ENCODE data around the gene SLC16A13. TPM values are rescaled to one million over a fixed set of nuclear protein-coding genes. Genes with fewer than 3 reads are reported as not detected.

SLC16A13 gene
- total RNA-seq, 6 donors from 2014 or later, result 2.3 to 26.2 (median 10.7) TPM

- WGBS, 2 donors, result 86% methylated on average over 9 to 11 of the region's 11 CpGs
- no peaks in the 10 kb centered on the region for H3K27me3 ChIP-seq
- no peak for ATAC-seq (ENCODE audit: low FRiP score in 2 of 2)
- H3K36me3 ChIP-seq, result peaks cover 8 to 67% (median 48%) of the 10 kb centered on the region in 4 donors
- no peak overlapping the region for H3K27ac ChIP-seq
- no peak for DNase-seq
- H3K4me1 ChIP-seq, result peaks cover 6 to 17% (median 11%) of the 10 kb centered on the region in 4 donors
- no peaks in the 10 kb centered on the region for H3K9me3 ChIP-seq
- no peak overlapping the region for H3K4me3 ChIP-seq
- TF ChIP-seq POLR2A (IDR thresholded peaks at IDR 0.05), result no peak
- TF ChIP-seq, protein P1, sequence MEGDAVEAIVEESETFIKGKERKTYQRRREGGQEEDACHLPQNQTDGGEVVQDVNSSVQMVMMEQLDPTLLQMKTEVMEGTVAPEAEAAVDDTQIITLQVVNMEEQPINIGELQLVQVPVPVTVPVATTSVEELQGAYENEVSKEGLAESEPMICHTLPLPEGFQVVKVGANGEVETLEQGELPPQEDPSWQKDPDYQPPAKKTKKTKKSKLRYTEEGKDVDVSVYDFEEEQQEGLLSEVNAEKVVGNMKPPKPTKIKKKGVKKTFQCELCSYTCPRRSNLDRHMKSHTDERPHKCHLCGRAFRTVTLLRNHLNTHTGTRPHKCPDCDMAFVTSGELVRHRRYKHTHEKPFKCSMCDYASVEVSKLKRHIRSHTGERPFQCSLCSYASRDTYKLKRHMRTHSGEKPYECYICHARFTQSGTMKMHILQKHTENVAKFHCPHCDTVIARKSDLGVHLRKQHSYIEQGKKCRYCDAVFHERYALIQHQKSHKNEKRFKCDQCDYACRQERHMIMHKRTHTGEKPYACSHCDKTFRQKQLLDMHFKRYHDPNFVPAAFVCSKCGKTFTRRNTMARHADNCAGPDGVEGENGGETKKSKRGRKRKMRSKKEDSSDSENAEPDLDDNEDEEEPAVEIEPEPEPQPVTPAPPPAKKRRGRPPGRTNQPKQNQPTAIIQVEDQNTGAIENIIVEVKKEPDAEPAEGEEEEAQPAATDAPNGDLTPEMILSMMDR (IDR thresholded peaks at IDR 0.05), result no peak
- no peak for TF ChIP-seq EP300 (IDR thresholded peaks at IDR 0.05)
- no peak for TF ChIP-seq POLR2AphosphoS5 (IDR thresholded peaks at IDR 0.05)
Observed at GRCh38 chr17:6998855-6999508, 36.8 kb upstream of the SLC16A13 start.

DNA sequence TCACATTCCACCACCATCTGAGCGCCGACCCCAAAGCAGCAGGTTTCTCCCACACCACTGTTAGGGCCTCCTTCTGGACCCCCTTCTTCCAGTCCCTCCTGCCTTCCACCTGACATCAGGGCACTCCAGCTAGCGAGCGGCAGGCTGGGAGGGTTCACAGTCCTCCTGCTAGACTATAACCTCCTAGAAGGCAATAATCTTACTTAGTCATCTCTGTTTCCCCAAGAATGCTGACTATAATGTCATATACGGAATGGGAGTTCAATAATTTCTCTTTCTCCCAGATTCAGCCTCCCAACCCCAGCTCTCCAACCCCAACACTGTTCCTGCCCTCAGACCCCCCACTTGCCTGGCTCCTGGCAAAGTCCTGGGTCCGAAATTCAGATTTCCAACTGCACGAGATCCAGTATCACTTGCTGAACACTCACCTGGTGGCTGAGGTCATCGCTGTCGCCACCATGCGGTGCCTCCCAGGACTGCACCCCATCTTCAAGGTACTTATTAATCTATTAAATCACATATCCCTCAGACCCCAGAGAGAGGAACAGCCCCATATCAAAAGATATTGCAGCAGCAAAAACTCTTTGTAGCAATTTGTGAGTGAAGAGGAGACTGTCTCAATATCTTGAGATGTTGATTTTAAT, 34.4 kb upstream of the SLC16A13 start:
- no peak for DNase-seq
- no peak for TF ChIP-seq EP300 (IDR thresholded peaks at IDR 0.05)
- TF ChIP-seq, protein P1 (IDR thresholded peaks at IDR 0.05), result peak in 5 of 6 experiments; percentile 21 to 42 (median 26)
- Histone ChIP-seq H3K4me1 (peaks cover 0 to 2% (median 0%) of the 10 kb centered on the region in 4 donors), H3K4me3 (no peak overlapping the region), H3K9me3 (no peaks in the 10 kb centered on the region), H3K36me3 (peaks cover 8 to 64% (median 47%) of the 10 kb centered on the region in 4 donors), H3K27me3 (no peaks in the 10 kb centered on the region), H3K27ac (no peak overlapping the region)
- no peak for ATAC-seq (ENCODE audit: low FRiP score in 2 of 2)
- WGBS, 2 donors, result 74 to 84% methylated on average over 10 of the region's 10 CpGs

DNA sequence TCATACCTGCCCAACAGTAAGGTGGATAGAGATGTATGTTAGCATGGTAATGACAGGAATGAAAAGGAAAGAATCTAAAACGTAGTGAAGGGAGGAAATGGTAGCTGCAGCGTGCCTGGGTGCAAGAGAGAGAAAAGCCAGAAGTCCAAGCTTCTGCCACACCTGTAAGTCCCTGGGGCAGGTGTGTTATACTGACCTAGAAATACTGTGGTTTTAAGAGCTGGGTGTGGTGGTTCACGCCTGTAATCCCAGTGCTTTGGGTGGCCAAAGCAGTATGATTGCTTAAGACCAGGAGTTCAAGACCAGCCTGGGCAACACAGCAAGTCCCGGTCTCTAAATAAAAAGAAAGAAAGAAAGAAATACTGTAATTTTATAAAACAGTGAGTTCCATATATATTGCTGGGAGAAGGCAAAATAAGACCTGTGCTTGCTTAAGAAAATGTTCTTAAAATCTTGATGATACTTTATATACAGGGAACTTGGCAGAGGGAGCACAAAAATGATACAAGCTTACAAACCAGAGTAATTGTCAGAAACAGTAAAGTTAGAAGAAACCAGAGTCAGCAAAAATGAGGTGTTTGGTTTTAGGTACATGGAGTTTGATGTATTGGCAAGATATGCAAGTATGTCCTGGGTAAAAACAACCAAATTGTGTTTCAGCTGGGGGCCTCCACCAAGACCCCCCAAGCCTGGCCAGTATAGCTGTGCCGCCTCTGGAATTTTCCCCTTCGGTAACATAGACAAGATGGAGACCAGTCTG, 33.3 kb upstream of the SLC16A13 start:
- H3K36me3 ChIP-seq, result peaks cover 8 to 65% (median 46%) of the 10 kb centered on the region in 4 donors
- WGBS, 2 donors, result 91% methylated on average over 6 of the region's 6 CpGs
- no peaks in the 10 kb centered on the region for H3K4me1 ChIP-seq
- no peaks in the 10 kb centered on the region for H3K9me3 ChIP-seq
- H3K27me3 ChIP-seq, result no peaks in the 10 kb centered on the region
- H3K4me3 ChIP-seq, result no peak overlapping the region
- H3K27ac ChIP-seq, result no peak overlapping the region
- TF ChIP-seq POLR2AphosphoS5 (IDR thresholded peaks at IDR 0.05) (no peak), POLR2A (IDR thresholded peaks at IDR 0.05) (no peak), EP300 (IDR thresholded peaks at IDR 0.05) (no peak)
- TF ChIP-seq, protein P1 (IDR thresholded peaks at IDR 0.05), result no peak
- no peak for DNase-seq
- ATAC-seq (ENCODE audit: low FRiP score in 2 of 2), result no peak

DNA sequence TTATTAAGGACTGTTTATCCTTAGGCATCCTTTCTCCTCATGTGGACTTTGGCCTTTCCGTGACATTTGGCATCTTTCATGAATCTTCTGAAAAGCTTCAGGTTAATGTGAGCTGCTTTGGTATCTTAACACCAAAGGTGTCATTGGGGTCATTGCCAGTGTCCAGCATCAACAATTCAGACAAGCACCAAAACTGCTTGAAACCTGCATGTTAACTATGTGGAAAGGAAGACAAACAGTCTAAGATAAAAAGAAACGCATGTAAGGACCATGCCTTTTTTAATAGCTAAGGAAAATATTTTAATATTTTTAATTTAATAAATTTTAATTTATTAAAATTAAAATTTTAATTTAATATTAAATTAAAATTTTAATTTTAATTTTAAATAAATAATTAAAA, 32.1 kb upstream of the SLC16A13 start:
- Histone ChIP-seq H3K27me3 (no peaks in the 10 kb centered on the region), H3K4me1 (no peaks in the 10 kb centered on the region), H3K36me3 (peaks cover 8 to 63% (median 44%) of the 10 kb centered on the region in 4 donors), H3K4me3 (no peak overlapping the region), H3K27ac (no peak overlapping the region), H3K9me3 (no peaks in the 10 kb centered on the region)
- DNase-seq (no peak), ATAC-seq (ENCODE audit: low FRiP score in 2 of 2) (no peak)
- 78 to 93% methylated on average over 2 of the region's 2 CpGs for WGBS, 2 donors
- TF ChIP-seq POLR2AphosphoS5 (IDR thresholded peaks at IDR 0.05) (no peak), POLR2A (IDR thresholded peaks at IDR 0.05) (no peak), EP300 (IDR thresholded peaks at IDR 0.05) (no peak)
- TF ChIP-seq, protein P1 (IDR thresholded peaks at IDR 0.05), result no peak

Measured in upper lobe of left lung (tissue), 6 donors.